ENCODE data around the gene CHSY3.

Gene CHSY3

GRCh38 chr5:130025511-130025910 lies 121.2 kb downstream of the CHSY3 start:
- Histone ChIP-seq H3K9me3 (ENCODE audit: low read length) (no peaks in the 10 kb centered on the region), H3K27ac (ENCODE audit: low read depth, low read length) (no peak overlapping the region), H3K36me3 (ENCODE audit: insufficient read depth, low read length) (no peaks in the 10 kb centered on the region), H3K9ac (ENCODE audit: low read length) (no peak overlapping the region), H3K4me3 (ENCODE audit: low read depth in 1 of 2, low read length in 2 of 2) (no peak overlapping the region), H3K27me3 (ENCODE audit: control insufficient read depth in 1 of 2, insufficient read depth in 2 of 2, low read length in 2 of 2) (no peaks in the 10 kb centered on the region), H3K4me1 (ENCODE audit: insufficient read depth, low read length) (no peaks in the 10 kb centered on the region)

DNA sequence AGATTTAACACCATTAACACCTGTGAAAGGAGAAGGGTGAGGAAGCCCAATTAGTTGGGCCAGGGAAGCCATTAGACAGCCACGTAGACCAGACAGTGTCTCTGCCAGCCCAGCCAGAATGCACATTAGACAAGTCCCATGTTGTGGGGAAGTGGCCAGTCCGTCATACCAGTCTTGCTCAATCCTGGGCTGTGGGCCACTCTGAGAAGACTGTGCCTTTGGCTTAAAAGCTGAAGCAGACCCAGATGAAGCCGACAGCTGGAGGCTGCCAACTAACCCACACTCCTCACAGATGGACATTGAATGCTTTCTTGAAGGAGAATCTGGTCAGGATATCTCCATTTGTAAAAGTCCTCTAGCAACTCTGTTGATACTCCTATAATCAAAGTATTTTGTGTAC lies 128.5 kb downstream of the CHSY3 start:
- Histone ChIP-seq H3K27me3 (ENCODE audit: control insufficient read depth in 1 of 2, insufficient read depth in 2 of 2, low read length in 2 of 2) (no peaks in the 10 kb centered on the region), H3K9me3 (ENCODE audit: low read length) (no peaks in the 10 kb centered on the region), H3K4me1 (ENCODE audit: insufficient read depth, low read length) (no peaks in the 10 kb centered on the region), H3K36me3 (ENCODE audit: insufficient read depth, low read length) (no peaks in the 10 kb centered on the region), H3K9ac (ENCODE audit: low read length) (no peak overlapping the region), H3K4me3 (ENCODE audit: low read depth in 1 of 2, low read length in 2 of 2) (no peak overlapping the region), H3K27ac (ENCODE audit: low read depth, low read length) (no peak overlapping the region)

DNA sequence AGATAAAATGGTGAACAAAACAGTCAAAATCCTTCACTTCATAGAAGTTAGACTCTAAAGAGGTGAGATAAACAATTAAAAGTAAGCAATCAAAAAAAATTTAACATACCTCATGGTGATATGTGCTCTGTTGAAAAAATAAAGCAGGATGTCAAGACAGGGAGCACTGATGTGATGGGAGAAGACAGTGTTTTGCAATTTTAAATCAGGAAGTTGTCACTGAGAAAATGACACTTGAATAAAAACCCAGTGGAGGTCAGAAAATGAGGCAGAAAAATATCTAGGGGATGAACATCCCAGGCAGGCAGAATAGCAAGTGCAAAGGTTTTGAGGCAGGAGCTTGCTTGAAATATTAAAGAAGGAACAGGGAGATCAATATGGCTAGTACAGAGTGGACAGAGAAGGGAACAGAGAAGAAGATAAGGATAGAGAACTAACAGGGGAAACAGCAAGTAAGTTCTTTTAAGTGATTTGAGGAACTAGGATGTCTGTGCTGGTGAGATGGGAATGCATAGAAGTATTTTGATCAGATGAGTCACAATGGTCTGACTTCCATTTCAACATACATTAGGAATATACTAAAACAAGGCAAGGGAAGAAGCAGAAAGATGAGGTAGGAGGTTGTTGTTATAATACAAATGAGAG lies 130.4 kb downstream of the CHSY3 start:
- Histone ChIP-seq H3K4me3 (ENCODE audit: low read depth in 1 of 2, low read length in 2 of 2) (no peak overlapping the region), H3K4me1 (ENCODE audit: insufficient read depth, low read length) (no peaks in the 10 kb centered on the region), H3K9me3 (ENCODE audit: low read length) (no peaks in the 10 kb centered on the region), H3K9ac (ENCODE audit: low read length) (no peak overlapping the region), H3K36me3 (ENCODE audit: insufficient read depth, low read length) (no peaks in the 10 kb centered on the region), H3K27me3 (ENCODE audit: control insufficient read depth in 1 of 2, insufficient read depth in 2 of 2, low read length in 2 of 2) (no peaks in the 10 kb centered on the region), H3K27ac (ENCODE audit: low read depth, low read length) (no peak overlapping the region)

- Histone ChIP-seq H3K4me3 (ENCODE audit: low read depth in 1 of 2, low read length in 2 of 2) (no peak overlapping the region), H3K4me1 (ENCODE audit: insufficient read depth, low read length) (no peaks in the 10 kb centered on the region), H3K9ac (ENCODE audit: low read length) (no peak overlapping the region), H3K27ac (ENCODE audit: low read depth, low read length) (no peak overlapping the region), H3K9me3 (ENCODE audit: low read length) (no peaks in the 10 kb centered on the region), H3K27me3 (ENCODE audit: control insufficient read depth in 1 of 2, insufficient read depth in 2 of 2, low read length in 2 of 2) (no peaks in the 10 kb centered on the region), H3K36me3 (ENCODE audit: insufficient read depth, low read length) (no peaks in the 10 kb centered on the region)
Measured at GRCh38 chr5:130035388-130035787, 131.1 kb downstream of the CHSY3 start.

DNA sequence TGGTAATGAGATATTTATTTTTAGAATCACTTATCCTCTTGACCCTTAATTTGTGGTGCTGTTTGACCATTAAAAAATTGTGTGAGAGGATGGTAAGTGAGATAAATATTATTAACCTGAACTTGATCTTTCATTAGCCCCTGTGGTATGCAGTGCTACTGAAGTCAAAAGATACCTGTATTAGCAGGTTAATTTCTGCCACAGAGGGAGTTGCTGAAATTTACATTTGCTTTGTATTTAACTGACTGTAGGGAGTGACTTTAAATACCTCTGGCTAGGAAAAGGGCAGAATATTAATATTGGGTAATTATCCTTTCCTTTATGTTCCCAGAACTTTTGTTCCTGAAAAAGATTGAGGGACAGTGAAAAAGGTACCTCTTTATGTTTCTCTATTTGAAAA lies 133.6 kb downstream of the CHSY3 start:
- H3K27me3 ChIP-seq (ENCODE audit: control insufficient read depth in 1 of 2, insufficient read depth in 2 of 2, low read length in 2 of 2) = no peaks in the 10 kb centered on the region
- H3K4me3 ChIP-seq (ENCODE audit: low read depth in 1 of 2, low read length in 2 of 2) = no peak overlapping the region
- H3K27ac ChIP-seq (ENCODE audit: low read depth, low read length) = no peak overlapping the region
- no peak overlapping the region for H3K9ac ChIP-seq (ENCODE audit: low read length)
- no peaks in the 10 kb centered on the region for H3K4me1 ChIP-seq (ENCODE audit: insufficient read depth, low read length)
- H3K36me3 ChIP-seq (ENCODE audit: insufficient read depth, low read length) = no peaks in the 10 kb centered on the region
- H3K9me3 ChIP-seq (ENCODE audit: low read length) = no peaks in the 10 kb centered on the region

- H3K36me3 ChIP-seq (ENCODE audit: insufficient read depth, low read length) = no peaks in the 10 kb centered on the region
- H3K4me1 ChIP-seq (ENCODE audit: insufficient read depth, low read length) = no peaks in the 10 kb centered on the region
- no peak overlapping the region for H3K4me3 ChIP-seq (ENCODE audit: low read depth in 1 of 2, low read length in 2 of 2)
Measured at GRCh38 chr5:130043834-130044233, 139.6 kb downstream of the CHSY3 start.

GRCh38 chr5:130045334-130045733 lies 141.1 kb downstream of the CHSY3 start:
- Histone ChIP-seq H3K4me1 (ENCODE audit: insufficient read depth, low read length) (no peaks in the 10 kb centered on the region), H3K36me3 (ENCODE audit: insufficient read depth, low read length) (no peaks in the 10 kb centered on the region), H3K9me3 (ENCODE audit: low read length) (no peaks in the 10 kb centered on the region), H3K27me3 (ENCODE audit: control insufficient read depth in 1 of 2, insufficient read depth in 2 of 2, low read length in 2 of 2) (no peaks in the 10 kb centered on the region), H3K9ac (ENCODE audit: low read length) (no peak overlapping the region), H3K4me3 (ENCODE audit: low read depth in 1 of 2, low read length in 2 of 2) (no peak overlapping the region), H3K27ac (ENCODE audit: low read depth, low read length) (no peak overlapping the region)

More at GRCh38 chr5:130043834-130044233, 139.6 kb downstream of the CHSY3 start:
- Histone ChIP-seq H3K27me3 (ENCODE audit: control insufficient read depth in 1 of 2, insufficient read depth in 2 of 2, low read length in 2 of 2) (no peaks in the 10 kb centered on the region), H3K9ac (ENCODE audit: low read length) (no peak overlapping the region), H3K9me3 (ENCODE audit: low read length) (no peaks in the 10 kb centered on the region), H3K27ac (ENCODE audit: low read depth, low read length) (no peak overlapping the region)

DNA sequence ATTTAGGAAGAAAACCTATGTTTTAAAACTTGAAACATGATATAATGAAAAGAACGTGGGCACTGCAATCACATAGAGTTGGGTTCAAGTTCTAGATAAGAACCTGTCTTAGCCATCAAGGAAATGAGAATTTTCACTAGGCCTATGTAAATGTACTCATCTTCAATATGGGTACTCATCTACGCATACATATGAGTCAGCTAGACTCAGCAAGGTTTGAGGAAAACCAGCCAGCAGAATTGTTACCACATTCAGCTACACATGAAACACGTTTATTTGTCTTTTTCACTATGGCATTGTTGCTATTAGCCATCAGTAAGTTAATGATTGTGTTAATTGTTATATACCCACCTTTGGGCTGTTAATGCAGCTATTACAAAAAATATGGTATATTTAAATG lies 146.3 kb downstream of the CHSY3 start:
- no peak overlapping the region for H3K4me3 ChIP-seq (ENCODE audit: low read depth in 1 of 2, low read length in 2 of 2)
- no peak overlapping the region for H3K27ac ChIP-seq (ENCODE audit: low read depth, low read length)
- no peaks in the 10 kb centered on the region for H3K36me3 ChIP-seq (ENCODE audit: insufficient read depth, low read length)
- no peaks in the 10 kb centered on the region for H3K9me3 ChIP-seq (ENCODE audit: low read length)
- no peaks in the 10 kb centered on the region for H3K4me1 ChIP-seq (ENCODE audit: insufficient read depth, low read length)
- H3K9ac ChIP-seq (ENCODE audit: low read length) = no peak overlapping the region
- H3K27me3 ChIP-seq (ENCODE audit: control insufficient read depth in 1 of 2, insufficient read depth in 2 of 2, low read length in 2 of 2) = no peaks in the 10 kb centered on the region

DNA sequence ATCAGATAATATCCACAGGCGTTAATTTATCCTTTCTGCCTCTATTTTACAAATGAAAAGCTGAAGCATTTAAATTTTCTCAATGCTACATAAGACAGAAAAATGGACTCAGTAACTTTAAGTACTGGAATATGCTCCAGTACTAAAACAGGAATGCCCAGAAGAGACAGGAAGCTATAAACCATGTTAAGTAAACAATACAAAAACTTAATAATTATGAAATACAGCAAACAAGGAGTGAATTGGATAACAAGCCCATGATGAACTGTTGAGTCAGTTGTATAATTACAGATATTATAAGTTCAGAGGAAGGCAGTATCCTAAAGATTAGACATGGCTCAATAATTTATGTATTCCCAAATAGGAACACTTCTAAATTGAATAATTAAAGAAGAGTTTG lies 148.5 kb downstream of the CHSY3 start:
- H3K9ac ChIP-seq (ENCODE audit: low read length) = no peak overlapping the region
- no peak overlapping the region for H3K27ac ChIP-seq (ENCODE audit: low read depth, low read length)
- no peak overlapping the region for H3K4me3 ChIP-seq (ENCODE audit: low read depth in 1 of 2, low read length in 2 of 2)
- no peaks in the 10 kb centered on the region for H3K9me3 ChIP-seq (ENCODE audit: low read length)
- no peaks in the 10 kb centered on the region for H3K36me3 ChIP-seq (ENCODE audit: insufficient read depth, low read length)
- no peaks in the 10 kb centered on the region for H3K4me1 ChIP-seq (ENCODE audit: insufficient read depth, low read length)
- H3K27me3 ChIP-seq (ENCODE audit: control insufficient read depth in 1 of 2, insufficient read depth in 2 of 2, low read length in 2 of 2) = no peaks in the 10 kb centered on the region

GRCh38 chr5:130055572-130055971 lies 151.3 kb downstream of the CHSY3 start:
- Histone ChIP-seq H3K4me3 (ENCODE audit: low read depth in 1 of 2, low read length in 2 of 2) (no peak overlapping the region), H3K27ac (ENCODE audit: low read depth, low read length) (no peak overlapping the region)

DNA sequence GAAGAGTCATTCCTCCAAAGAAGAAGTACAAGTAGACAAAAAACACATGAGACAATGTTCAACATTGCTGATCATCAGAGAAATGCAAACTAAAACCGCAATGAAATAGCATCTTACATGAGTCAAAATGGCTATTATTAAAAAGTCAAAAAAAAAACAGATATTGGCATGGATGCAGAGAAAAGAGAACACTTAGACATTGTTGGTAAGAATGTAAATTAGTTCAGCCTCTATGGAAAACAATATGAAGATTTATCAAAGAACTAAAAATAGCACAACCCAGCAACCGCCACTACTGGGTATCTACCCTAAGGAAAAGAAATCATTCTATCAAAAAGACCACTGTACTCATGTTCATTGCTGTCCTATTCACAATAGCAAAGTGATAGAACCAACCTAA lies 157.5 kb downstream of the CHSY3 start:
- H3K4me3 ChIP-seq (ENCODE audit: low read depth in 1 of 2, low read length in 2 of 2) = no peak overlapping the region
- H3K9me3 ChIP-seq (ENCODE audit: low read length) = no peaks in the 10 kb centered on the region

More at GRCh38 chr5:130055572-130055971, 151.3 kb downstream of the CHSY3 start:
- no peaks in the 10 kb centered on the region for H3K27me3 ChIP-seq (ENCODE audit: control insufficient read depth in 1 of 2, insufficient read depth in 2 of 2, low read length in 2 of 2)
- H3K36me3 ChIP-seq (ENCODE audit: insufficient read depth, low read length) = no peaks in the 10 kb centered on the region
- no peaks in the 10 kb centered on the region for H3K9me3 ChIP-seq (ENCODE audit: low read length)
- H3K9ac ChIP-seq (ENCODE audit: low read length) = no peak overlapping the region
- no peaks in the 10 kb centered on the region for H3K4me1 ChIP-seq (ENCODE audit: insufficient read depth, low read length)

GRCh38 chr5:130063603-130064002 lies 159.3 kb downstream of the CHSY3 start:
- Histone ChIP-seq H3K9ac (ENCODE audit: low read length) (no peak overlapping the region), H3K9me3 (ENCODE audit: low read length) (no peaks in the 10 kb centered on the region), H3K36me3 (ENCODE audit: insufficient read depth, low read length) (no peaks in the 10 kb centered on the region), H3K4me1 (ENCODE audit: insufficient read depth, low read length) (no peaks in the 10 kb centered on the region), H3K4me3 (ENCODE audit: low read depth in 1 of 2, low read length in 2 of 2) (no peak overlapping the region), H3K27ac (ENCODE audit: low read depth, low read length) (no peak overlapping the region), H3K27me3 (ENCODE audit: control insufficient read depth in 1 of 2, insufficient read depth in 2 of 2, low read length in 2 of 2) (no peaks in the 10 kb centered on the region)

More for the DNA sequence above, 157.5 kb downstream of the CHSY3 start:
- Histone ChIP-seq H3K27ac (ENCODE audit: low read depth, low read length) (no peak overlapping the region), H3K36me3 (ENCODE audit: insufficient read depth, low read length) (no peaks in the 10 kb centered on the region), H3K4me1 (ENCODE audit: insufficient read depth, low read length) (no peaks in the 10 kb centered on the region), H3K9ac (ENCODE audit: low read length) (no peak overlapping the region), H3K27me3 (ENCODE audit: control insufficient read depth in 1 of 2, insufficient read depth in 2 of 2, low read length in 2 of 2) (no peaks in the 10 kb centered on the region)
